Testis (tissue), 2 donors: Measurements from ENCODE around the gene HOXD3.

ENCODE experiments used
- CTCF ChIP-seq, 3 experiments: fragments of 450-650 bp in 2 of 3; fragments of 200-600 bp in 1 of 3; sonication (generic) in 1 of 3; IDR thresholded peaks; one replicate each; pipeline ENCODE4 v1.5.1; 2016 to 2019; ENCODE audit warnings: antibody characterized with exemption in 3 of 3, mild to moderate bottlenecking in 2 of 3, moderate library complexity in 1 of 3
- POLR2A ChIP-seq: fragments of 450-650 bp; IDR thresholded peaks from one replicate; pipeline ENCODE4 v1.6.1; 2017; ENCODE audit warnings: antibody characterized with exemption, mild to moderate bottlenecking, moderate library complexity

- TF ChIP-seq POLR2A (no peak), CTCF (IDR thresholded peaks at IDR 0.05) (no peak)
These were observed 24.6 kb upstream of the HOXD3 start for GRCh38 chr2:176132205-176133171.
